Stimulated activated effector memory CD8-positive, alpha-beta T cell treated with anti-CD3 and anti-CD28 coated beads, Interleukin-12 subunit alpha, Interleukin-12 subunit beta, amount 100 ng/mL, for 72 hours (primary cell): ENCODE results near the gene CENPA.

Source experiments
- ATAC-seq: fragments of 150-1000 bp; cut with Tn5 transposase; 2 replicates; pipeline ENCODE4 v1.10.0; 2021
- DNase-seq, 2 donors: peaks; one replicate each; pipeline ENCODE4 v3.0.0; 2021 to 2022; ENCODE audit warnings: low spot score in 2 of 2
- H3K27ac Mint-ChIP-seq: one replicate; pipeline ENCODE4 v1.8.0; 2022; ENCODE audit warnings: mild to moderate bottlenecking, mixed read lengths
- H3K36me3 Mint-ChIP-seq: one replicate; pipeline ENCODE4 v1.8.0; 2022; ENCODE audit warnings: mild to moderate bottlenecking, mixed read lengths
- H3K4me1 Mint-ChIP-seq: one replicate; pipeline ENCODE4 v1.8.0; 2022; ENCODE audit warnings: mixed read lengths
- H3K4me3 Mint-ChIP-seq: one replicate; pipeline ENCODE4 v1.8.0; 2022; ENCODE audit warnings: mild to moderate bottlenecking, mixed read lengths
- H3K9me3 Mint-ChIP-seq: one replicate; pipeline ENCODE4 v1.8.0; 2022; ENCODE audit warnings: mixed read lengths

Gene CENPA

GRCh38 chr2:26840937-26841610, 55.2 kb downstream of the CENPA start:
- ATAC-seq (peak; percentile 49), DNase-seq (no peak)
- Mint-ChIP-seq H3K9me3 (no peaks in the 10 kb centered on the region), H3K36me3 (no peaks in the 10 kb centered on the region), H3K27ac (no peak overlapping the region), H3K4me1 (no peaks in the 10 kb centered on the region), H3K4me3 (no peak overlapping the region)

GRCh38 chr2:26843041-26843440, 57.2 kb downstream of the CENPA start:
- no peak for ATAC-seq
- Mint-ChIP-seq H3K4me1 (peaks cover 10% of the 10 kb centered on the region), H3K4me3 (no peak overlapping the region), H3K27ac (no peak overlapping the region), H3K9me3 (no peaks in the 10 kb centered on the region), H3K36me3 (no peaks in the 10 kb centered on the region)
- no peak for DNase-seq
